Measurements from ENCODE around the gene FOXG1.

Gene FOXG1

GRCh38 chr14:28785096-28785952, 18.7 kb downstream of the FOXG1 start:
- no peak for TF ChIP-seq CTCF (IDR thresholded peaks at IDR 0.05; ENCODE audit: control insufficient read depth, extremely low read depth, insufficient read depth)
- no peak for DNase-seq (ENCODE audit: low read depth)
- no peak overlapping the region for H3K4me3 ChIP-seq (ENCODE audit: low read depth, low read length)

GRCh38 chr14:28807518-28807917, 40.9 kb downstream of the FOXG1 start:
- no peak for DNase-seq (ENCODE audit: low read depth)
- no peak for TF ChIP-seq CTCF (IDR thresholded peaks at IDR 0.05; ENCODE audit: control insufficient read depth, extremely low read depth, insufficient read depth)
- no peak overlapping the region for H3K4me3 ChIP-seq (ENCODE audit: low read depth, low read length)

- TF ChIP-seq CTCF (IDR thresholded peaks at IDR 0.05; ENCODE audit: control insufficient read depth, extremely low read depth, insufficient read depth), result no peak
- DNase-seq (ENCODE audit: low read depth), result no peak
- H3K4me3 ChIP-seq (ENCODE audit: low read depth, low read length), result no peak overlapping the region
These were observed 47.2 kb downstream of the FOXG1 start for GRCh38 chr14:28813810-28814209.

All from LNCaP clone FGC (cell line).